ENCODE measurements around the gene PPL. TPM values are rescaled to one million over a fixed set of nuclear protein-coding genes. Genes with fewer than 3 reads are reported as not detected.
"Not testable (repeated sequence)": the region's sequence is repeated elsewhere in the genome, so short reads cannot be mapped to it uniquely, and the experiment has no call there.

PPL gene
- total RNA-seq, 2 experiments from 2014 or later, result 0.05 TPM; not detected in 1

DNA sequence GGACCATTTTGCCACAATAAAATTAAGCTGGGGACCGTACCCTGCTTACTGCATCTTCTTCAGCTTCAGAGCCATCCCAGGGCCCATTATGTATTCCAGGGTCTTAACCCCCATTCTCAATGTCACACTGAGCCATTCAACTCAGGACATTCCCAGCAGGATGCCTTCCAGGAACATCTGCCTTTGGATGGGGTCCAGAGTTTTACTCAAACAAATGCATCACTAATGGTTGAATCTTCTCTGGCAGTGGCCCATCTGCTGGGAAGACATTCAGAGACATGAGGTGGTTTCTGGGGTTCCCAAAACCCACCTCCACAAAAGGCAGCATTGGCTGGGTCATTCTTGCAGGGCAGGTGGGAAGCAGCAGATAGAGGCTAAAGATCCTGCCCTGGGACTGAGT lies 17.8 kb upstream of the PPL start:
- Mint-ChIP-seq H3K9me3 (no peaks in the 10 kb centered on the region), H3K27ac (no peak overlapping the region), H3K4me1 (ENCODE audit: low read depth) (peaks cover 15% of the 10 kb centered on the region), H3K4me3 (no peak overlapping the region), H3K27me3 (peaks cover 25% of the 10 kb centered on the region), H3K36me3 (no peaks in the 10 kb centered on the region)
- ChIA-PET POLR2A (no interaction called here), CTCF (no interaction called here)
- intact Hi-C loops (cut with micrococcal nuclease), result no loop called here
- no peak for DNase-seq

DNA sequence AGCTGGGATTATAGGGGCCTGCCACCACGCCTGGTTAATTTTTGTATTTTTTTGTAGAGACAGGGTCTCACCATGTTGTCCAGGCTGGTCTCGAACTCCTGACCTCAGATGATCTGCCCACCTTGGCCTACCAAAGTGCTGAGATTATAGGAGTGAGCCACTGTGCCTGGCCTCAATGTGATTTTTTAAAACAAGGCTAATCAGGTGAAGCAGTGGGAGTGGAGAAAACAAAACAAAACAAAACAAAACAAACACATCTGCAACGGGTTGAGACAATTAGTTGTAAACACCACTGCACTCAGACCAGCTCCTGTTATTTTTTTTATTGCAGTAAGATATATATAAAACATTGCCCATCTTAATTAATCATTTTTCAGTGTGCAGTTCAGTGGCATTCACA lies 14.6 kb upstream of the PPL start:
- CTCF ChIA-PET; H3K4me3 Mint-ChIP-seq; H3K36me3 Mint-ChIP-seq; H3K27ac Mint-ChIP-seq; H3K4me1 Mint-ChIP-seq (ENCODE audit: low read depth); intact Hi-C loops (cut with micrococcal nuclease); DNase-seq; POLR2A ChIA-PET; H3K9me3 Mint-ChIP-seq: not testable (repeated sequence)
- peaks cover 15% of the 10 kb centered on the region for H3K27me3 Mint-ChIP-seq

DNA sequence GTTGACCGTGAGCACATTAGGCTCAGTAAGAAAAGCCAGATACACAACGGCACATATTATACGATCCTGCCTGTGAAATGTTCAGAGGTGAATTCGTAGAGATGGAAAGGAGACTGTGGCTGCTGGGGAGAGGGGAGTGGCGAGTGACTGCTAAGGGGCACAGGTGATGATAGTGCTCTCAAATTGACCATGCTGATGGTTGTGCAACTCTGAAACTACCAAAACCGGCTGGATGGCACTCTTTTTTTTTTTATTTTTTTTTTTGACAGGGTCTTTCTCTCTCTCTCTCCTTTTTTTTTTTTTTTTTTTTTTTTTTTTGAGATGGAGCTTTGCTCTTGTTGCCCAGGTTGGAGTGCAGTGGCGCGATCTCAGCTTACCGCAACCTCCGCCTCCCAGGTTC lies 13.0 kb upstream of the PPL start:
- intact Hi-C loops (cut with micrococcal nuclease), result no loop called here
- H3K4me1 Mint-ChIP-seq (ENCODE audit: low read depth), result no peaks in the 10 kb centered on the region
- H3K36me3 Mint-ChIP-seq, result no peaks in the 10 kb centered on the region
- no peaks in the 10 kb centered on the region for H3K9me3 Mint-ChIP-seq
- ChIA-PET POLR2A (no interaction called here), CTCF (no interaction called here)
- no peak for DNase-seq
- H3K4me3 Mint-ChIP-seq, result no peak overlapping the region
- peaks cover 9% of the 10 kb centered on the region for H3K27me3 Mint-ChIP-seq
- H3K27ac Mint-ChIP-seq, result no peak overlapping the region

DNA sequence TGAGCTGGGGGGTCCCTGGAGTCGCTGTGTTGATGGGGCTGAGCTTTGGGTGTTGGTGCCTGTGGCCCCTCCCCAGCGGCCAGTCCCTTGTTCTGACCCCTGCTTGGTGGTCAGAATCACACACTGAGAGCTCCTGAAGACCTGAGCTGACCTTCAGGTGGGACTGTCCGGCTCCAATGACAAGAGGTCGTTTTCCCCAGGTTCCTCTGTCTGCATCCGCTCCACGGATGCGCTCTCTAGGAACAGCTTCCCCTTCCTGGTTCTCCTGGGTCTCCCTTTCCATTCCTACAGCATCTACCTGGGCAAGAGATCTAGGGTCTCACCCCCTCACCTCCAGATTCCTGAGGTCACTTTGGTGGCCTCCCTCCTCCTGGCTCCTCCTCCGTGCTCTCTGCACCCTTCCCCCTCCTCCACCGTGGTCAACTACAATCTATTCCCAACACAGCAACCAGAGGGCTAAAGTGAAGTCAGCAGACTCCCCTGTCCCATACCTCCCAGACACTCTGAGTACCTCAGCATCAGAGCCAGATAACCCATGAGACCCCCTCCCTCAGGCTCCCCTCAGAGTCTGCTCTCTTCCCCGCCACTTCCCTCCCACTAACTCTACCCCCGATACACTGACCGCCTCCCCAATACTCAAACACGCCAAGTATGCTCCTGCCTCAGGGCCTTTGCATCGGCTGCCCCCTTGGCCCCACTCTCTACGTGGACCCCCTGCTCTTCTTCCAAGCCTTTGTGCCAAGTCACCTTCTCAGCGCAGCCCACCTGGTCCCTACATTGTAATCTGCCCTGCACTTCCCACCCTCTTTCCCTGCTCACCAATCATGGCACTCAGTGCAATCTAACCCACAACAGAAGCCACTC lies 12.2 kb upstream of the PPL start:
- no peak for DNase-seq
- Mint-ChIP-seq H3K36me3 (no peaks in the 10 kb centered on the region), H3K27me3 (peaks cover 7% of the 10 kb centered on the region), H3K27ac (no peak overlapping the region), H3K4me1 (ENCODE audit: low read depth) (no peaks in the 10 kb centered on the region), H3K9me3 (no peaks in the 10 kb centered on the region), H3K4me3 (no peak overlapping the region)
- intact Hi-C loops (cut with micrococcal nuclease), result no loop called here
- CTCF ChIA-PET, result no interaction called here
- POLR2A ChIA-PET, result no interaction called here

DNA sequence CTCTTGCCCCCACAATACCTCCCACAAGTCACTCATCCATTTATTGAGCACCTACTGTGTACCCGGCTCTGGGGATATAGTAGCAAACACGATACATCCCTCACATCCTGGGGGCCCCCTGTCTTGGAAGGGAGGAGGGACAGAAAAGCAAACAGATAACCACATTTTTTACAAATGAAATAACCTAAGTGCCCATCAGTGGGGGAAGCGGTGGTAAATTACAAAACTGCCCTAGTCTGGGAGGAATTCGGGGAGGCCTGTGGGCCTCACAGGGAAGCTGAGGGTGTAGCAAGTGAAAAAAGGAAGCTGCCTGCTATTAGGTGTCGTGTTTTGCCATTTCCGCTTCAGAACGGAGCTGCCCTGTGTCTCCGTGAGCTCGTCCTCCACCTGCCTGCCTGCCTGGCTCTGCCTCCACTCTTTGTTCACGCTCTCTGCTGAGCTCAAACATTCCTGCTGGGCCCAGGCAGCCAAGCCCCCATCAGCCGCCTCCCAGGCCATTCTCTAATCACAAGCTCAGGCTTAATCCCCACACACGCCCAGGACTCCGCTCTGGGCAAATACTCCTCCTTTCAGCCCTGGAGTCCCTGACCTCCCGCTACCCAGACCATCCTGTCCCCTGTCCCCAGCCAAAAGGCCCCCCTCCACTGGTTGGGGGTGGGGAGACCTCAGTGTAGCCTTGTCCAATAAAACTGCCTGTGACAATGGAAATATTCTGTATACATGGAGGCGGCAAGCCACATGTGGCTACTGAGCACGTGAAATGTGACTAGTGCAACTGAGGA lies 11.0 kb upstream of the PPL start:
- no peak for DNase-seq
- peaks cover 4% of the 10 kb centered on the region for H3K27me3 Mint-ChIP-seq
- no peaks in the 10 kb centered on the region for H3K4me1 Mint-ChIP-seq (ENCODE audit: low read depth)
- intact Hi-C loops (cut with micrococcal nuclease), result no loop called here
- H3K9me3 Mint-ChIP-seq, result no peaks in the 10 kb centered on the region
- POLR2A ChIA-PET, result no interaction called here
- H3K36me3 Mint-ChIP-seq, result no peaks in the 10 kb centered on the region
- CTCF ChIA-PET, result no interaction called here
- no peak overlapping the region for H3K4me3 Mint-ChIP-seq
- no peak overlapping the region for H3K27ac Mint-ChIP-seq

DNA sequence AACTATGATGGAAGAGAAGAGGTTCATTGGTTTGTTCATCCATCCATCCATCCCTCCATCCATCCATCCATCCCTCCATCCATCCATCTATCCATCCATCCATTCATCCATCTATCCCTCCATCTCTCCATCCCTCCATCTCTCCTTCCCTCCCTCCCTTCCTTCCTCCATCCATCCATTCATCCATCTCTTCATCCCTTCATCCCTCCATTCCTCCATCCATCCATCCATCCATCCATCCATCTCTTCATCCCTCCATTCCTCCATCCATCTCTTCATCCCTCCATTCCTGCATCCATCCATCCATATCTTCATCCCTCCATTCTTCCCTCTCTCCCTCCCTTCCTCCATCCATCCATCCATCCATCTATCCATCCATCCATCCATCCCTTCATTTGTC lies 10.0 kb upstream of the PPL start:
- Mint-ChIP-seq H3K4me3 (no peak overlapping the region), H3K4me1 (ENCODE audit: low read depth) (no peaks in the 10 kb centered on the region), H3K27me3 (peaks cover 5% of the 10 kb centered on the region), H3K9me3 (no peaks in the 10 kb centered on the region), H3K27ac (no peak overlapping the region), H3K36me3 (no peaks in the 10 kb centered on the region)
- CTCF ChIA-PET, result no interaction called here
- intact Hi-C loops (cut with micrococcal nuclease), result no loop called here
- POLR2A ChIA-PET, result no interaction called here
- no peak for DNase-seq

DNA sequence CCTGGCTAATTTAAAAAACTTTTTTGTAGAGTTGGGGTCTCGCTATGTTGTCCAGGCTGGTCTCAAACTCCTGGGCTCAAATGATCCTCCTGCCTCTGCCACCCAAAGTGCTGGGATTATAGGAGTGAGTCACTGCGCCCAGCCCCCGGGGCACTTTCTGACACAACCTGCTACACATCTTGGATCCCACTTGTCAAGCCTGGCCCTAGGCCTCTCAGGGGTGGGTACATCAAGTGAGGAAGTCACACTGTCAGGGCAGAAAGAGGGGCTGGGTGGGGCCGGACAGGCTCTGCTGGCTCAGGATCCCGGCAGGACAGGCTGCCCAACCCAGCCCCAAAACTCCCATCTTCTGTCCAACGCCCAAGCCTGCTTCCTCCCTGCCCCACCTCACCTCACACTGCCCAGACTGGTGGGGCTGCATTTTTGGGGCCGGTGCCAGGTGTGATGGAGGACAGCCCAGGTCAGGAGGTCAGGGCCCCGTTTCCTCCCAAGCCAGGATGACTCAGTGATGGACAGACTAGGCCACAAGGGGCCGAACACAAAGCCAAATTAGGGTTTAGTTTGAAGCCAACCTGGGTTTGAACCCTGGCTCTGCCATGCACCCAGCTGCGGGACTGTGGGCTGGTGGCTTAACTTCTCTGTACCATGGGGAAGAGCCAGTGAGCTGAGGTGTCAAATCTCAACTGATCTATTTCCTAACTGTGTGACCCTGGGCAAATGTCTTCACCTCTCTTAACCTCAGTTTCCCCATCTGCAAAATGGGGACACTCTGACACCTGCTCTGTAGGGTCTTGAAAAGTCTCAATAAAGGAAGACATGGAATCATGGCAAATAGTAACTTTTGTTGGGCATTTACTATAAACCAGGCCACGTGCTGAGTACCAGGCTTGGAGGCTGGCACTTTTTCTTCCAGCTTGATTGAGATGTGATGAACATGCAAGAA lies 8.9 kb upstream of the PPL start:
- no peak overlapping the region for H3K4me3 Mint-ChIP-seq
- DNase-seq, result no peak
- ChIA-PET CTCF (no interaction called here), POLR2A (no interaction called here)
- no peaks in the 10 kb centered on the region for H3K36me3 Mint-ChIP-seq
- H3K27ac Mint-ChIP-seq, result no peak overlapping the region
- peaks cover 7% of the 10 kb centered on the region for H3K27me3 Mint-ChIP-seq
- no peaks in the 10 kb centered on the region for H3K9me3 Mint-ChIP-seq
- intact Hi-C loops (cut with micrococcal nuclease), result no loop called here
- H3K4me1 Mint-ChIP-seq (ENCODE audit: low read depth), result no peaks in the 10 kb centered on the region

DNA sequence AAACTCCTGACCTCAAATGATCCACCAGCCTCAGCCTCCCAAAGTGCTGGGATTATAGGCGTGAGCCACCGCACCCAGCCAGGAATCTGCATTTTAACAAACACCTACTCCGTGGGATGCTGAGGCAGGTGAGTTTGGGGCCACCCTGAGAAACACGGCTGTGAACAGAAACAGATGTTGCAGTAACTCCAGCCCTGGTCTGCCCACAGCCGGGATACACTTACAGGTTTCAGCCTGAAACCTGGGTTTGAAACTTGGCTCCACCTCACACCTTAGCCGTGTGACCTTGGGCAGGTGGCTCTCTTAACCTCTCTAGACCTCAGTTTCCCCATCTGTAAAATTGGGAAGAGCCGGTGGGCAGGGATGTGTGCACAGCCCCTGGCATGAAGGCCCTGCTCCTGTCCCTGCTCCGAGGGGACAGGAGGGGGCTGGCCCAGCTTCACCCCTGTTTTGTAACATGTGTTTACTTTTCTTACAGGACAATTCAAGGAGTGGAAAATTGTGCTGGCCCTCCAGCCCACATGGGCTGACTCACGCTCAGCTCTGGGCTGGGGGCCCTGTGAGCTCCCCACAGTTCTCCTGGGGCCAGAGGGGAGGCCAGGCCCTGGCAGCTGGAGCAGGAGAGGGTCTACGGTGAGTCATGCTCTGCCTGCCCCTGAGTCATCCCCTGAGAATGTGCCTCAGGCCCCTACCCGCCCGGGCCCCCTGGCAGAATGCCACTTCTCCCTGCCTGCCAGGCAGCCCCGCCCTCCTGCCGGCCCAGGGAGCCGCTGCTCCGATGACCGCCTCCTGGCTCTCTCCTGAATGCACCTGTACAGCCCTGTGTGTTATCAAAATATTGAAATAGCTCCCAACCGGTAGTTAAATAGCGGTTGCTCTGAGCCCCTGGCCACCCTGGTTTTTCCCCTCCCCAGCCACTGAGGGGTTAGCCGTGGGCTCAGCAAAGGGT lies 7.7 kb upstream of the PPL start:
- DNase-seq, result no peak
- intact Hi-C loops (cut with micrococcal nuclease), result no loop called here
- no peaks in the 10 kb centered on the region for H3K4me1 Mint-ChIP-seq (ENCODE audit: low read depth)
- no peak overlapping the region for H3K27ac Mint-ChIP-seq
- peaks cover 7% of the 10 kb centered on the region for H3K27me3 Mint-ChIP-seq
- H3K4me3 Mint-ChIP-seq, result no peak overlapping the region
- CTCF ChIA-PET, result no interaction called here
- POLR2A ChIA-PET, result no interaction called here
- no peaks in the 10 kb centered on the region for H3K36me3 Mint-ChIP-seq
- no peaks in the 10 kb centered on the region for H3K9me3 Mint-ChIP-seq

DNA sequence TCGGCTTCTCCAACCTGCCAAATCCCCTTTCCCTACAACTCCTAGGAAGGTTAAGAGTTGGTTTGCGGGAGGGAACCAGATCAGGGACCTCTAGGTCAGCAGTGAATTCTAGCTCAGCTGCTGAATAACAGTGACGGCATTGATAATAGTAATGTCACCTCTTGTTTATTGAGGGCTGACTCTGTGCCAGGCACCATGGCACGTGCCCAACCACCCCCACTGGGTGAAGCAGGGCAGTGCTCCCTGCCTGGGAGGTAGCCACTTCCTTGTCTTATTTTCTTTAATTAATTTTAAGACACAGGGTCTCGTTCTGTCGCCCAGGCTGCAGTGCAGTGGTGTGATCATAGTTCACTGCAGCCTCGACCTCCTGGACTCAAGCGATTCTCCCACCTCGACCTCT lies 5.5 kb upstream of the PPL start:
- Mint-ChIP-seq H3K27me3 (peaks cover 11% of the 10 kb centered on the region), H3K4me1 (ENCODE audit: low read depth) (no peaks in the 10 kb centered on the region), H3K27ac (no peak overlapping the region), H3K4me3 (no peak overlapping the region), H3K9me3 (no peaks in the 10 kb centered on the region), H3K36me3 (no peaks in the 10 kb centered on the region)
- ChIA-PET CTCF (interaction anchor here (0.7 kb wide), 1 partner anchor 266 kb away, joined by 4 read pairs; no protein-coding TSS in a partner anchor), POLR2A (no interaction called here)
- intact Hi-C loops (cut with micrococcal nuclease), result no loop called here
- no peak for DNase-seq

DNA sequence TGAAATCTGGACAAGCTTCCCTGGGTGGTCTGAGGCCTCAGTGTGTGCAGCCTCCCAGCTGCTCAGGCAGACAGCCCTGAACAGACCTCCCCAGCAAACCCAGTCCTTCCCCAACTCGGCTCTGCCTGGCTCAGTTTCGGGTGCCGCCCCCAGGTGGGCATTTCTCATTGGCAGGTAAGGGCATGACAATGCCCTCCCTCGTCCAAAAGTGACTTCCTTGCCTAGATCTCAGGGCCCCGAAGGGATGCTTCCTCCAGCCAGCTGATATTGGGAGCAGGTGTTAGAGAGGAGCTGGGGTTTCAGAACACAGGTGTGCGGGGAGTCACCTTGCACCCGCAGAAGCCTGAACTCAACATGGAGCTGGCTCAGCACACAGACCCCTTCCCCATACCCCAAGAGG lies 3.8 kb upstream of the PPL start:
- intact Hi-C loops (cut with micrococcal nuclease), result no loop called here
- H3K4me1 Mint-ChIP-seq (ENCODE audit: low read depth), result peaks cover 4% of the 10 kb centered on the region

DNA sequence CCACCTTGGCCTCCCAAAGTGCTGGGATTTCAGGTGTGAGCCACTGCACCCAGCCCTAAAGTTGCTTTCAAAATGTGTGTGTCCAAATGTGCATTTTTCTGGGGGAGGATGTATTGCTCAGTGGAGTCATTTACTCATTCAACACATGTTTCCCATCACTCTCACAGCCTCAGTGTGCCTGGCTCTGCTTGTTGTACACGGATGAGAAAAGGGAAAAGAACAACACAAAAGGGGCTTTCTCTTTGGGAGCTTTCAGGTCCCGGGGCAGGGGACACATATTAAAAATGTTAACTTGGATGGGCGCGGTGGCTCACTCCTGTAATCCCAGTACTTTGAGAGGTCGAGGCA lies 1.7 kb upstream of the PPL start:
- no peaks in the 10 kb centered on the region for H3K9me3 Mint-ChIP-seq
- no peak for DNase-seq
- H3K27me3 Mint-ChIP-seq, result peaks cover 30% of the 10 kb centered on the region
- no peak overlapping the region for H3K4me3 Mint-ChIP-seq
- no peak overlapping the region for H3K27ac Mint-ChIP-seq
- H3K36me3 Mint-ChIP-seq, result no peaks in the 10 kb centered on the region
- peaks cover 4% of the 10 kb centered on the region for H3K4me1 Mint-ChIP-seq (ENCODE audit: low read depth)
- ChIA-PET POLR2A (no interaction called here), CTCF (no interaction called here)
- intact Hi-C loops (cut with micrococcal nuclease), result no loop called here

More for the DNA sequence above, 3.8 kb upstream of the PPL start:
- DNase-seq, result no peak
- H3K9me3 Mint-ChIP-seq, result no peaks in the 10 kb centered on the region
- no peak overlapping the region for H3K27ac Mint-ChIP-seq
- CTCF ChIA-PET, result no interaction called here
- H3K27me3 Mint-ChIP-seq, result peaks cover 18% of the 10 kb centered on the region
- no peak overlapping the region for H3K4me3 Mint-ChIP-seq
- POLR2A ChIA-PET, result no interaction called here
- H3K36me3 Mint-ChIP-seq, result no peaks in the 10 kb centered on the region
